ENCODE data around the gene FCSK. TPM values are rescaled to one million over a fixed set of nuclear protein-coding genes. Genes with fewer than 3 reads are reported as not detected.
"Not testable (repeated sequence)": the region's sequence is repeated elsewhere in the genome, so short reads cannot be mapped to it uniquely, and the experiment has no call there.

Gene FCSK
- total RNA-seq, 1 experiment from 2014 or later, result 6.4 TPM

- H3K9me3 ChIP-seq (ENCODE audit: low read length), result no peaks in the 10 kb centered on the region
- no peaks in the 10 kb centered on the region for H3K36me3 ChIP-seq (ENCODE audit: insufficient read depth, low read length)
- H4K20me1 ChIP-seq (ENCODE audit: insufficient read depth, low read depth, low read length), result peaks cover 4% of the 10 kb centered on the region; the same call in 1 of the 2 replicates
- H3K4me2 ChIP-seq (ENCODE audit: low read depth, low read length, poor library complexity, severe bottlenecking), result no peak overlapping the region
- no peak overlapping the region for H2AFZ ChIP-seq (ENCODE audit: low read length)
- no peaks in the 10 kb centered on the region for H3K27me3 ChIP-seq (ENCODE audit: low read length)
- H3K79me2 ChIP-seq (ENCODE audit: low read length), result peaks cover 22% of the 10 kb centered on the region
- peaks cover 32% of the 10 kb centered on the region for H3K4me1 ChIP-seq (ENCODE audit: low read length)
- no peak overlapping the region for H3K27ac ChIP-seq (ENCODE audit: low read length)
- H3K9me2 ChIP-seq (replicated peaks; ENCODE audit: insufficient read depth, low read length), result no peaks in the 10 kb centered on the region
- no peak overlapping the region for H3K4me3 ChIP-seq (ENCODE audit: low read length)
- no peak overlapping the region for H3K9ac ChIP-seq (ENCODE audit: low read length)
- DNase-seq, result no peak
Observed at GRCh38 chr16:70441406-70441990, 12.9 kb upstream of the FCSK start.

GRCh38 chr16:70442344-70442743 is 12.1 kb upstream of the FCSK start:
- peaks cover 13% of the 10 kb centered on the region for H3K79me2 ChIP-seq (ENCODE audit: low read length)
- H3K9ac ChIP-seq (ENCODE audit: low read length), result no peak overlapping the region
- no peaks in the 10 kb centered on the region for H3K9me3 ChIP-seq (ENCODE audit: low read length)
- peaks cover 32% of the 10 kb centered on the region for H3K4me1 ChIP-seq (ENCODE audit: low read length)
- no peaks in the 10 kb centered on the region for H3K36me3 ChIP-seq (ENCODE audit: insufficient read depth, low read length)
- H3K4me2 ChIP-seq (ENCODE audit: low read depth, low read length, poor library complexity, severe bottlenecking), result no peak overlapping the region
- DNase-seq, result no peak
- H3K27me3 ChIP-seq (ENCODE audit: low read length), result no peaks in the 10 kb centered on the region
- no peak overlapping the region for H2AFZ ChIP-seq (ENCODE audit: low read length)
- no peak overlapping the region for H3K27ac ChIP-seq (ENCODE audit: low read length)
- no peaks in the 10 kb centered on the region for H3K9me2 ChIP-seq (replicated peaks; ENCODE audit: insufficient read depth, low read length)
- H4K20me1 ChIP-seq (ENCODE audit: insufficient read depth, low read depth, low read length), result no peaks in the 10 kb centered on the region
- no peak overlapping the region for H3K4me3 ChIP-seq (ENCODE audit: low read length)

- DNase-seq, result no peak
- H3K79me2 ChIP-seq (ENCODE audit: low read length), result no peaks in the 10 kb centered on the region
- no peaks in the 10 kb centered on the region for H3K27me3 ChIP-seq (ENCODE audit: low read length)
- no peaks in the 10 kb centered on the region for H4K20me1 ChIP-seq (ENCODE audit: insufficient read depth, low read depth, low read length)
- H3K4me1 ChIP-seq (ENCODE audit: low read length), result peaks cover 27% of the 10 kb centered on the region
- no peak overlapping the region for H3K27ac ChIP-seq (ENCODE audit: low read length)
- no peaks in the 10 kb centered on the region for H3K9me3 ChIP-seq (ENCODE audit: low read length)
- H3K9me2 ChIP-seq (replicated peaks; ENCODE audit: insufficient read depth, low read length), result no peaks in the 10 kb centered on the region
- no peak overlapping the region for H3K4me2 ChIP-seq (ENCODE audit: low read depth, low read length, poor library complexity, severe bottlenecking)
- H3K4me3 ChIP-seq (ENCODE audit: low read length), result no peak overlapping the region
- H2AFZ ChIP-seq (ENCODE audit: low read length), result 0 out of 2 replicates have a peak overlapping the region, but pooled peaks have one; percentile 14
- H3K9ac ChIP-seq (ENCODE audit: low read length), result no peak overlapping the region
- no peaks in the 10 kb centered on the region for H3K36me3 ChIP-seq (ENCODE audit: insufficient read depth, low read length)
Observed at GRCh38 chr16:70444249-70445063, 9.9 kb upstream of the FCSK start.

- Histone ChIP-seq H3K4me3 (ENCODE audit: low read length) (no peak overlapping the region), H4K20me1 (ENCODE audit: insufficient read depth, low read depth, low read length) (no peaks in the 10 kb centered on the region), H3K4me1 (ENCODE audit: low read length) (peaks cover 20% of the 10 kb centered on the region), H3K9me2 (replicated peaks; ENCODE audit: insufficient read depth, low read length) (no peaks in the 10 kb centered on the region), H2AFZ (ENCODE audit: low read length) (no peak overlapping the region), H3K9ac (ENCODE audit: low read length) (no peak overlapping the region), H3K79me2 (ENCODE audit: low read length) (no peaks in the 10 kb centered on the region), H3K9me3 (ENCODE audit: low read length) (no peaks in the 10 kb centered on the region), H3K27ac (ENCODE audit: low read length) (no peak overlapping the region), H3K27me3 (ENCODE audit: low read length) (no peaks in the 10 kb centered on the region), H3K36me3 (ENCODE audit: insufficient read depth, low read length) (no peaks in the 10 kb centered on the region), H3K4me2 (ENCODE audit: low read depth, low read length, poor library complexity, severe bottlenecking) (no peak overlapping the region)
- DNase-seq, result no peak
Observed at GRCh38 chr16:70448075-70448474, 6.3 kb upstream of the FCSK start.

GRCh38 chr16:70450142-70451003 is 4.0 kb upstream of the FCSK start:
- not testable (repeated sequence) for H3K9ac ChIP-seq (ENCODE audit: low read length); H3K27me3 ChIP-seq (ENCODE audit: low read length); H3K9me2 ChIP-seq (replicated peaks; ENCODE audit: insufficient read depth, low read length); H3K79me2 ChIP-seq (ENCODE audit: low read length); H4K20me1 ChIP-seq (ENCODE audit: insufficient read depth, low read depth, low read length); H3K36me3 ChIP-seq (ENCODE audit: insufficient read depth, low read length); H2AFZ ChIP-seq (ENCODE audit: low read length); H3K4me2 ChIP-seq (ENCODE audit: low read depth, low read length, poor library complexity, severe bottlenecking); H3K27ac ChIP-seq (ENCODE audit: low read length); H3K9me3 ChIP-seq (ENCODE audit: low read length); H3K4me3 ChIP-seq (ENCODE audit: low read length); DNase-seq
- peaks cover 24% of the 10 kb centered on the region for H3K4me1 ChIP-seq (ENCODE audit: low read length)

- DNase-seq; H3K9me2 ChIP-seq (replicated peaks; ENCODE audit: insufficient read depth, low read length); H3K27me3 ChIP-seq (ENCODE audit: low read length); H3K9ac ChIP-seq (ENCODE audit: low read length); H3K27ac ChIP-seq (ENCODE audit: low read length); H3K79me2 ChIP-seq (ENCODE audit: low read length); H3K4me2 ChIP-seq (ENCODE audit: low read depth, low read length, poor library complexity, severe bottlenecking); H4K20me1 ChIP-seq (ENCODE audit: insufficient read depth, low read depth, low read length); H2AFZ ChIP-seq (ENCODE audit: low read length); H3K4me3 ChIP-seq (ENCODE audit: low read length); H3K36me3 ChIP-seq (ENCODE audit: insufficient read depth, low read length); H3K9me3 ChIP-seq (ENCODE audit: low read length): not testable (repeated sequence)
- H3K4me1 ChIP-seq (ENCODE audit: low read length), result peaks cover 30% of the 10 kb centered on the region
Observed at GRCh38 chr16:70451004-70451340, 3.4 kb upstream of the FCSK start.

- Histone ChIP-seq H3K36me3 (ENCODE audit: insufficient read depth, low read length) (no peaks in the 10 kb centered on the region), H3K9ac (ENCODE audit: low read length) (peak overlapping the region; percentile 93), H3K9me2 (replicated peaks; ENCODE audit: insufficient read depth, low read length) (no peaks in the 10 kb centered on the region), H3K4me1 (ENCODE audit: low read length) (peaks cover 19% of the 10 kb centered on the region), H3K4me2 (ENCODE audit: low read depth, low read length, poor library complexity, severe bottlenecking) (peak overlapping the region; percentile 73), H4K20me1 (ENCODE audit: insufficient read depth, low read depth, low read length) (no peaks in the 10 kb centered on the region), H3K79me2 (ENCODE audit: low read length) (peaks cover 15% of the 10 kb centered on the region), H3K9me3 (ENCODE audit: low read length) (no peaks in the 10 kb centered on the region), H3K27ac (ENCODE audit: low read length) (peak overlapping the region; percentile 78; the same call in 1 of the 2 replicates), H3K4me3 (ENCODE audit: low read length) (peak overlapping the region; percentile 82), H3K27me3 (ENCODE audit: low read length) (no peaks in the 10 kb centered on the region), H2AFZ (ENCODE audit: low read length) (peak overlapping the region; percentile 98)
- DNase-seq, result no peak
Observed at GRCh38 chr16:70453117-70453891, 1.1 kb upstream of the FCSK start.

All from Karpas-422 (cell line).